Caki2 (cell line): Measurements from ENCODE around the gene HAAO. TPM values are rescaled to one million over a fixed set of nuclear protein-coding genes. Genes with fewer than 3 reads are reported as not detected.

Experiments
- DNase-seq: peaks from one replicate; pipeline ENCODE4 v3.0.0-alpha.2; 2015; ENCODE audit warnings: low read depth
- in situ Hi-C: cut with HindIII; loops from 2 replicates; pipeline ENCODE4 v1.10.0; 2016; ENCODE audit warnings: low sequenced_read_pairs, low pct_unique_long_range_greater_than_20kb, mixed read lengths
- total RNA-seq: library from RNA; depleted of rRNA; stranded (reverse); fragments of >200 nt; shearing (Covaris generic); gene quantifications from 2 replicates; pipeline ENCODE4 v1.2.3, GENCODE V29; 2014; ENCODE audit warnings: low replicate concordance

Gene HAAO
- total RNA-seq, 1 experiment from 2014 or later: not detected

- in situ Hi-C loops: no loop called here
- no peak for DNase-seq
Measured at GRCh38 chr2:42823744-42824453, 31.5 kb upstream of the HAAO start.

- in situ Hi-C loops: loop anchor here (10.0 kb wide), 1 partner anchor 646 kb away; no protein-coding TSS in a partner anchor
- DNase-seq: no peak
Measured at GRCh38 chr2:42819160-42819559, 26.8 kb upstream of the HAAO start.

- DNase-seq: no peak
- in situ Hi-C loops: loop anchor here (10.0 kb wide), 1 partner anchor 649 kb away; no protein-coding TSS in a partner anchor
Measured at GRCh38 chr2:42815726-42816125, 23.3 kb upstream of the HAAO start.

- no peak for DNase-seq
- in situ Hi-C loops: loop anchor here (10.0 kb wide), 1 partner anchor 651 kb away; no protein-coding TSS in a partner anchor
Measured at GRCh38 chr2:42813763-42814162, 21.4 kb upstream of the HAAO start.

- in situ Hi-C loops: loop anchor here (10.0 kb wide), 1 partner anchor 652 kb away; no protein-coding TSS in a partner anchor
- peak; percentile 55 for DNase-seq
Measured at GRCh38 chr2:42812899-42813479, 20.6 kb upstream of the HAAO start.

GRCh38 chr2:42810971-42811811 is 18.8 kb upstream of the HAAO start:
- no peak for DNase-seq
- in situ Hi-C loops: loop anchor here (10.0 kb wide), 1 partner anchor 654 kb away; no protein-coding TSS in a partner anchor

- DNase-seq: peak; percentile 94
- in situ Hi-C loops: loop anchor here (10.0 kb wide), 1 partner anchor 654 kb away; no protein-coding TSS in a partner anchor
Measured at GRCh38 chr2:42810121-42810970, 18.0 kb upstream of the HAAO start.

GRCh38 chr2:42809819-42810120 is 17.4 kb upstream of the HAAO start:
- DNase-seq: peak; percentile 73
- in situ Hi-C loops: loop anchor here (10.0 kb wide), 1 partner anchor 655 kb away; no protein-coding TSS in a partner anchor

GRCh38 chr2:42809131-42809818 is 16.9 kb upstream of the HAAO start:
- in situ Hi-C loops: no loop called here
- no peak for DNase-seq

- no peak for DNase-seq
- in situ Hi-C loops: no loop called here
Measured at GRCh38 chr2:42808301-42808700, 15.9 kb upstream of the HAAO start.

- DNase-seq: no peak
- in situ Hi-C loops: no loop called here
Measured at GRCh38 chr2:42806786-42807185, 14.4 kb upstream of the HAAO start.

GRCh38 chr2:42804891-42805290 is 12.5 kb upstream of the HAAO start:
- DNase-seq: no peak
- in situ Hi-C loops: no loop called here

- DNase-seq: no peak
- in situ Hi-C loops: no loop called here
Measured at GRCh38 chr2:42804338-42804737, 12.0 kb upstream of the HAAO start.

- no peak for DNase-seq
- in situ Hi-C loops: no loop called here
Measured at GRCh38 chr2:42802150-42802549, 9.8 kb upstream of the HAAO start.

GRCh38 chr2:42801381-42801780 is 9.0 kb upstream of the HAAO start:
- in situ Hi-C loops: no loop called here
- DNase-seq: no peak

GRCh38 chr2:42800981-42801380 is 8.6 kb upstream of the HAAO start:
- in situ Hi-C loops: no loop called here
- no peak for DNase-seq

GRCh38 chr2:42800461-42800962 is 8.1 kb upstream of the HAAO start:
- in situ Hi-C loops: no loop called here
- no peak for DNase-seq
